HUES6 (cell line): ENCODE results near the gene LHFPL2.
A peak's percentile ranks its signal among the peaks of the same experiment; 100 is the strongest.
"Not testable (repeated sequence)": the region's sequence is repeated elsewhere in the genome, so short reads cannot be mapped to it uniquely, and the experiment has no call there.

Source experiments
- H3K27ac ChIP-seq: 2 replicates; pipeline ENCODE4 v1.7.0; 2013; ENCODE audit warnings: low read depth, mild to moderate bottlenecking, low read length, inconsistent platforms
- H3K27me3 ChIP-seq: 2 replicates; pipeline ENCODE4 v1.6.1; 2013; ENCODE audit warnings: low read length; ENCODE audit not compliant: control insufficient read depth, insufficient read depth
- H3K36me3 ChIP-seq: 2 replicates; pipeline ENCODE4 v1.6.1; 2013; ENCODE audit warnings: low read length; ENCODE audit not compliant: control insufficient read depth, insufficient read depth
- H3K4me1 ChIP-seq: 2 replicates; pipeline ENCODE4 v1.6.1; 2013; ENCODE audit warnings: low read length; ENCODE audit not compliant: control insufficient read depth, insufficient read depth
- H3K4me3 ChIP-seq: 2 replicates; pipeline ENCODE4 v1.5.1; 2013; ENCODE audit warnings: low read depth, low read length
- H3K9ac ChIP-seq: one replicate; pipeline ENCODE4 v1.6.1; 2013; ENCODE audit warnings: mild to moderate bottlenecking, low read length
- H3K9me3 ChIP-seq: 2 replicates; pipeline ENCODE4 v1.6.1; 2013; ENCODE audit warnings: low read depth, low read length; ENCODE audit not compliant: control insufficient read depth, insufficient read depth

The LHFPL2 gene

DNA sequence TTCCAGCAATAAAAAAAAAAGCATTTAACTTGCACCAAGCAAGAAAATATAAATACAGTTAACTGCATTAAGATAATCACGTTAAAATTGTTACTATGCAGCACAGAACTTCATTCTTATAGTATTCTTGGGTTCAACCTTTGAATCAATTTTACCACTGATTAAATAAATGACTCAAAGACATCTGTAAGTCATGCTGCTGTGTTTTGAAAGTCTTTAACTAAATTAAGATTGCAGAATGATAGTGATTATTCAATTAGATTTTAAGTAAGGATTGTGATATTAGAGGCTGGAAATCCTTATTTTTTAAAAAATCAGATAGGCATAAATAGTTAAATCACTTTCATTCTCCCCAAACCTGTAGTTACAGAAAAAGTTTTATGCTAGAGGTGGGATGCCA, 171.8 kb downstream of the LHFPL2 start:
- Histone ChIP-seq H3K9ac (no peak overlapping the region), H3K27me3 (no peaks in the 10 kb centered on the region), H3K9me3 (no peaks in the 10 kb centered on the region)

DNA sequence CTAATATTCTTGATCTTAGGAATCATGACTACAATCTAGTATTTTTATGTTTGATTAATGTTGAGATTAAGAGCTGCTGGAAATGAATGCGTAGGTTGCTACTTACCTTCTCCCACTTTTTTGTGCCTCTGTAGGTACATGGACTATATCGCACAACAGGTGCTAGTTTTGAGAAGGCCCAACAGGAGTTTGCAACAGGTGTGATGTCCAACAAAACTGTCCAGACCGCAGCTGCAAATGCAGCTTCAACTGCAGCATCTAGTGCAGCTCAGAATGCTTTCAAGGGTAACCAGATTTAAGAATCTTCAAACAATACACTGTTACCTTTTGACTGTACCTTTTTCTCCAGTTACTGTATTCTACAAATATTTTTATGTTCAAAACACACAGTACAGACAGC, 173.2 kb downstream of the LHFPL2 start:
- no peaks in the 10 kb centered on the region for H3K4me1 ChIP-seq
- H3K9me3 ChIP-seq, result no peaks in the 10 kb centered on the region
- H3K27ac ChIP-seq, result no peak overlapping the region
- H3K27me3 ChIP-seq, result no peaks in the 10 kb centered on the region
- H3K9ac ChIP-seq, result no peak overlapping the region
- H3K4me3 ChIP-seq, result no peak overlapping the region
- peaks cover 5% of the 10 kb centered on the region; the same call in 1 of the 2 replicates for H3K36me3 ChIP-seq

More for the DNA sequence above, 171.8 kb downstream of the LHFPL2 start:
- Histone ChIP-seq H3K4me3 (no peak overlapping the region), H3K27ac (no peak overlapping the region), H3K36me3 (peaks cover 5% of the 10 kb centered on the region; the same call in 1 of the 2 replicates), H3K4me1 (no peaks in the 10 kb centered on the region)

DNA sequence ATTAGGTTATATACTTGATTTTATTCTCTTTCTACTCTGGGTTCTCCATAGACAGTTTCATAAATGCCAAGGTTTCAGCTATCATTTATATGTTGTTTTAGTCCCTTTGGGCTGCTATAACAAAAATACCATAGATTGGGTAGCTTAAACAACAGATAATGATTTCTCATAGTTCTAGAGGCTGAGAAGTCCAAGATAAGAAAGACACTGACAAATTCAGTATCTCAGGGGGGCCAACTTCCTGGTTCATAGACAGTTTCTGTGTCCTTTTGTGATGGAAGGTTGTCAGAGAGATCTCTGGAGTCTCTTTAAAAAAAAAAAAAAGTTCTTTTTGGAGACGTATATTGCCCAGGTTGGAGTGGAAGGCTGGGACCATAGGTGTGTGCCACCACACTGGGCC, 174.8 kb downstream of the LHFPL2 start:
- Histone ChIP-seq H3K9ac (no peak overlapping the region), H3K27me3 (no peaks in the 10 kb centered on the region)

DNA sequence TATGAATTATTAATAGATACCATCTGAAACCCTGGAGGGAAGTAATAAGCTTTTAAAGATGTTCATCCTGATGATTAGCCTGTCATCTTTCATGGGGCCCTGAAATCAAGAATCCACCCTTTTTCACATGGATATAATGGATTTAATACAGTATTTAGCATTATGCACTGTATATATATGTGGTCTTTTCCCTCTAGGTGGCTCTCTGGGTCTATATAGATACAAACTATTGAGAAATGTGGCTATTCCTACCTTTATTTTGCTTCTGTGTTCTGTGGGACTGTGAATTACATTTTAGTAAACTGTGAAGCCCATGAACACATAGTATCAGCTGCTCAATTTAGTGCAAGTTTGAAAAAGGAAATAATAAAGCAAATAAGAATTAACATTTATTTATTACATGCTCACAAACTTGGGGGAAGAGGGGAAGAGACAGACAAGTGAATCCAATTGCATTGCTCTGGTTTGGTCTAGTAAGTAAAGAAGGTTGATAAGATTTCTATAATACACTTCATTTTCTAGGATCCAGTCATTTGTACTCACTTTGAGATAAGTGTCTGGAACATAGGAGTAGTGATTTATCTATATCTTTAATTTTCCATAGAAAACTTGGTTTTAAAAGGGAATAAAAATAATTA, 176.0 kb downstream of the LHFPL2 start:
- no peaks in the 10 kb centered on the region for H3K4me1 ChIP-seq
- no peak overlapping the region for H3K4me3 ChIP-seq
- H3K27ac ChIP-seq, result no peak overlapping the region
- H3K9ac ChIP-seq, result no peak overlapping the region
- H3K27me3 ChIP-seq, result no peaks in the 10 kb centered on the region
- H3K9me3 ChIP-seq, result no peaks in the 10 kb centered on the region
- H3K36me3 ChIP-seq, result peaks cover 5% of the 10 kb centered on the region; the same call in 1 of the 2 replicates

More for the DNA sequence above, 174.8 kb downstream of the LHFPL2 start:
- no peak overlapping the region for H3K4me3 ChIP-seq
- no peaks in the 10 kb centered on the region for H3K9me3 ChIP-seq
- peaks cover 5% of the 10 kb centered on the region; the same call in 1 of the 2 replicates for H3K36me3 ChIP-seq
- no peaks in the 10 kb centered on the region for H3K4me1 ChIP-seq
- H3K27ac ChIP-seq, result no peak overlapping the region

DNA sequence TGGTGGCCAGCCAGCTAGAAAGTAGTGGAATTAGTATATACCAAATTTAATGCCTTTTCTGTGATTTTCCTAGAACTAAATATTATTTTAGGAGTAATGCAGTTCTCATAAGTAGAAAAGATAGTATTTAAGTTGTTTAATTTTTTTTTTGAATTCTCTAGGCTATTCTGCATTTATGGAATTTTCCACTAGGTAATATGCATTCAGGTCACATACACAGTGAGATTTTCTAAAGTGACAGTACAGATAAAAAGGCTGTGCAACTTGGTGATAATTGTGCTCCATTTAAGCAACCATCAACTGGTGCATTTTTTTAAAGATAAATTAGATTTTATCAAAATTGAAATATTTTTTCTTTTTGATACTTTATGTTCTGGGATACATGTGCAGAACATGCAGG, 176.7 kb downstream of the LHFPL2 start:
- Histone ChIP-seq H3K4me3 (no peak overlapping the region), H3K36me3 (peaks cover 3% of the 10 kb centered on the region; the same call in 1 of the 2 replicates), H3K27me3 (no peaks in the 10 kb centered on the region), H3K9ac (no peak overlapping the region), H3K9me3 (no peaks in the 10 kb centered on the region), H3K27ac (no peak overlapping the region), H3K4me1 (no peaks in the 10 kb centered on the region)

DNA sequence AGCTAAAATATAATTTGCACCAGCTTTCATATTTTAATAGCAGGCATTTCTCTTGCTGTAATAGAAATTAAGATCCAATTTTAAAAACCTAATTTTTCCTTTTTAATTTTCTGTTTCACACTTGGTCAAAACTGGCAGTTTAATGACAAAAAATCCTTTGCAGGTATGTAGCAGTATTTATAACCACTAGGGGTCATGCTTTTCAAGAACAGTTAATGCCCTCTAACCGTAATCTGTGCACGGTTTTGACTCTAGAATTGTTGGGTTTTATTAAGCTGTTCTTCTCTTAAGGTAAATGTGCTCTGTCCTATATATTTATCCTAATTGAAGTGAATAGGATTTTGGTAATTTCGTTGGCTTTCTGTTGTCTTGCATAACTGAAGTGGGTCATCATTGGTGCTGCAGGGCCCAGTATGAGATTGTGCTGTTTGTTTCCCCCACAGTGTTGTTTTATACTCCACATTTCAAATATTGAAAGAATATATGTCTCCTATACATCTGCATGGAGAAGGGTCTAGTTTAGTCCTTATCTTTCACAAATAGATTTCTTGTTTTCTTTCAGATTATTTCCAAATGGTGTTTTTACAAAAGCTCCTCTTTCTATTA, 180.7 kb downstream of the LHFPL2 start:
- Histone ChIP-seq H3K9ac (no peak overlapping the region), H3K9me3 (no peaks in the 10 kb centered on the region), H3K4me3 (no peak overlapping the region), H3K4me1 (no peaks in the 10 kb centered on the region), H3K27ac (no peak overlapping the region), H3K27me3 (no peaks in the 10 kb centered on the region), H3K36me3 (peaks cover 4% of the 10 kb centered on the region)

DNA sequence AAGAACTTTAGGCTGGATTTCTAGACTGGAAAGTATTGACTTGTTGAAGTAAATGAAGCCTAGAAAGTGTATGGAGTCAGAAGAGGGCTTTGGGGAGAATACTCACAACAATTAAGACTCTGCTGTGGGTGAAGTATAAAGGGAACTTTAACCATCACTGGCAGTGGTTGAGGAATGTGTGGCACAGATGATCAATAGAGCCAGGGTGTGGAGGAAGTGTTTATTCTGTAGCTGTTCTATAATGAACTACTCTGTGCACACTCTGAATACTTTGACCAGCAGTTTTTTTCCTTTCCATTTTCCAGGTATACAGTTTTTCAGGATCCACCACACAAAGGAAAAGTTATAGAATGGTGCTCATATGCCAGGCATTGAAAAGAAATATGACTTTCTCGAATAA, 181.4 kb downstream of the LHFPL2 start:
- H3K4me3 ChIP-seq, result no peak overlapping the region
- no peaks in the 10 kb centered on the region for H3K9me3 ChIP-seq
- H3K36me3 ChIP-seq, result peaks cover 4% of the 10 kb centered on the region
- H3K27me3 ChIP-seq, result no peaks in the 10 kb centered on the region
- H3K27ac ChIP-seq, result no peak overlapping the region
- H3K9ac ChIP-seq, result no peak overlapping the region
- no peaks in the 10 kb centered on the region for H3K4me1 ChIP-seq

DNA sequence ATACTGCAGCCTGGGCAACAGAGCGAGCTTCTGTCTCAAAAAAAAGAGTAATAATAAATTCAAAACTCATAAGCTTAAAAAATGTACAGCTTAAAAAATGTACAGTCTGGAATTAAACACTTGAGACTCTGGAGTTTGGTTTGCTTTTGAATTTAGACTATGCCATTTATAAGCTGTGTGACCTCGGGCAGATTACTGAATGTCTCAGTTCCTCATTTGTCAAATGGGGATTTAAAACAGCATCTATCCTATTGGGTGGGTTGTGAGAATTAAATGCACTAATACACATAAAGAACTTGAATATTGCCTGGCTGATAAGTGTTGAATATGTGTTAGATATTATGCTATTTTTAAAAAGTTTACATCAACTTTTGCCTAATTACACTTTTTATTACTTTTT, 189.7 kb downstream of the LHFPL2 start:
- H3K9me3 ChIP-seq, result no peaks in the 10 kb centered on the region

DNA sequence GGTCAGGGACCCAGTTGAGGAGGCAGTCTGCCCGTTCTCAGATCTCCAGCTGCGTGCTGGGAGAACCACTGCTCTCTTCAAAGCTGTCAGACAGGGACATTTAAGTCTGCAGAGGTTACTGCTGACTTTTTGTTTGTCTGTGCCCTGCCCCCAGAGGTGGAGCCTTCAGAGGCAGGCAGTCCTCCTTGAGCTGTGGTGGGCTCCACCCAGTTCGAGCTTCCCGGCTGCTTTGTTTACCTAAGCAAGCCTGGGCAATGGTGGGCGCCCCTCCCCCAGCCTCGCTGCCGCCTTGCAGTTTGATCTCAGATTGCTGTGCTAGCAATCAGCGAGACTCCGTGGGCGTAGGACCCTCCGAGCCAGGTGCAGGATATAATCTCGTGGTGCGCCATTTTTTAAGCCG, 191.1 kb downstream of the LHFPL2 start:
- not testable (repeated sequence) for H3K9me3 ChIP-seq

More for the DNA sequence above, 189.7 kb downstream of the LHFPL2 start:
- H3K4me3 ChIP-seq, result no peak overlapping the region
- no peaks in the 10 kb centered on the region for H3K36me3 ChIP-seq
- no peak overlapping the region for H3K27ac ChIP-seq
- H3K4me1 ChIP-seq, result peaks cover 3% of the 10 kb centered on the region; the same call in 1 of the 2 replicates
- H3K9ac ChIP-seq, result no peak overlapping the region
- no peaks in the 10 kb centered on the region for H3K27me3 ChIP-seq

DNA sequence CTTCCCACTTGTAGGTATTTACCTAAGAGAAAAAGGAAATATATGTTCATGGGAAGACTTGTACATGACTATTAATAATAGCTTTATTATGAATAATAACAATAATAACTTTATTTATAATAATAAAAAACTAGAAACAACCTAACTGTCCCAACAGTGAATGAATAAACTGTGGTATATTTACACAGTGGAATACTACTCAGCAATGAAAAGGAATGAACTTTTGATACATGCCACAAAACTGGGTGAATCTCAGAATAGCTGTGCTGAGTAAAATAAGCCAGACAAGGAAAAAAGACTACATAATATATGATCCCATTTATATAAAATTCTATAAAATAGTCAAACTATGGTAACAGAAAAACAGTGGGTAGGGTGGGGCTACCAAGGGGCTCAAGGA, 199.5 kb downstream of the LHFPL2 start:
- no peak overlapping the region for H3K9ac ChIP-seq
- H3K4me1 ChIP-seq, result no peaks in the 10 kb centered on the region
- H3K36me3 ChIP-seq, result peaks cover 12% of the 10 kb centered on the region; the same call in 1 of the 2 replicates
- no peak overlapping the region for H3K4me3 ChIP-seq
- H3K27me3 ChIP-seq, result no peaks in the 10 kb centered on the region
- H3K27ac ChIP-seq, result no peak overlapping the region
- no peaks in the 10 kb centered on the region for H3K9me3 ChIP-seq

More for the DNA sequence above, 191.1 kb downstream of the LHFPL2 start:
- peak overlapping the region; percentile 46; the same call in 1 of the 2 replicates for H3K4me3 ChIP-seq
- H3K27me3 ChIP-seq, H3K36me3 ChIP-seq, H3K27ac ChIP-seq, H3K4me1 ChIP-seq: not testable (repeated sequence)
- peak overlapping the region; percentile 49 for H3K9ac ChIP-seq

DNA sequence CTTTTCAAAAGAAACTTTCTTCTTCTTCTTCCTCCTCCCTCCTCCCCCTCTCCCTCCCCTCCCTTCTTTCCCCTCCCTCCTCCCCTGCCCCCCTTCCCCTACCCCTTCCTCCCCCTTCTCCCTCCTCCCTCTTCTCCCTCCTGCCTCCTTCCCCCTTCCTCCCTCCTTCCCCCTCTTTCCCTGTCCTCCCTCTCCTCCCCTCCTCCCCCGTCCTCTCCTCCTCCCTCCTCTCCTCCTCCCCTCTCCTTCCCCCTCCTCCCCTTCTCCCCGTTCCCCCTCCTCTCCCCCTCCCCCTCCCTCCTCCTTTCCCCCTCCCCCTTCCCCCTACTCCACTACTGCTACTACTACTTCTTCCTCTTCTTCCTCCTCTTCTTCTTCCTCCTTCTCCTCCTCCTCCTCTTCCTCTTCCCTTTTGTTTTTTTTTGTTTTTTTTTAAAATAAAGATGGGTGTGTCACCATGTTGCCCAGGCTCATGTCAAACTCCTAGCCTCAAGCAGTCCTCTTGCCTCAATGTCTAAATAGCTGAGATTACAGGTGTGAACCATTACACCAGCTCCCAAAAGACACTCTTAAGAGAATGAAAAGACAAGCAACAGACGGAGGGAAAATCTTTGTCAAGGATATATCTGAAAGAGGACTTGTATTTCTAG, 200.7 kb downstream of the LHFPL2 start:
- H3K4me3 ChIP-seq, result no peak overlapping the region
- H3K27me3 ChIP-seq, result no peaks in the 10 kb centered on the region
- no peaks in the 10 kb centered on the region for H3K9me3 ChIP-seq
- H3K36me3 ChIP-seq, result peaks cover 12% of the 10 kb centered on the region; the same call in 1 of the 2 replicates
- H3K4me1 ChIP-seq, result no peaks in the 10 kb centered on the region
- no peak overlapping the region for H3K9ac ChIP-seq
- no peak overlapping the region for H3K27ac ChIP-seq
